Ascending aorta (tissue), 2 donors: Measurements from ENCODE around the gene MTR. TPM values are rescaled to one million over a fixed set of nuclear protein-coding genes. Genes with fewer than 3 reads are reported as not detected.

Experiments used
- DNase-seq, 2 donors: peaks; one replicate each; pipeline ENCODE4 v3.0.0-alpha.2; 2019; ENCODE audit warnings: low spot score in 2 of 2
- H3K27ac ChIP-seq, 2 donors: fragments of 200-600 bp; sonication (generic); one replicate each; pipeline ENCODE4 v1.5.1; 2016 to 2017; ENCODE audit warnings: mild to moderate bottlenecking in 1 of 2
- H3K27me3 ChIP-seq: fragments of 200-600 bp; sonication (generic); one replicate; pipeline ENCODE4 v1.5.1; 2017
- H3K36me3 ChIP-seq, 2 donors: fragments of 200-600 bp; sonication (generic); one replicate each; pipeline ENCODE4 v1.5.1; 2016
- H3K4me1 ChIP-seq, 2 donors: fragments of 200-600 bp; sonication (generic); one replicate each; pipeline ENCODE4 v1.5.1; 2016 to 2017; ENCODE audit warnings: mild to moderate bottlenecking in 1 of 2
- H3K4me3 ChIP-seq, 2 donors: fragments of 200-600 bp; sonication (generic); one replicate each; pipeline ENCODE4 v1.5.1; 2016 to 2017; ENCODE audit warnings: mild to moderate bottlenecking in 1 of 2
- H3K9me3 ChIP-seq, 2 donors: fragments of 200-600 bp; sonication (generic); one replicate each; pipeline ENCODE4 v1.5.1; 2016
- CTCF ChIP-seq, 3 experiments: fragments of 200-600 bp in 2 of 3; fragments of 450-650 bp in 1 of 3; sonication (generic) in 2 of 3; IDR thresholded peaks; one replicate each; pipeline ENCODE4 v1.5.1; 2016 to 2019; ENCODE audit warnings: antibody characterized with exemption in 3 of 3, mild to moderate bottlenecking in 1 of 3, moderate library complexity in 1 of 3
- intact Hi-C: fragments of 100-400 bp; cut with DNase I; formaldehyde crosslinking; loops from one replicate; pipeline ENCODE4 v1.15.1; 2023
- total RNA-seq: library from RNA; depleted of rRNA; stranded (reverse); fragments of >200 nt; gene quantifications from one replicate; pipeline ENCODE4 v1.1.0, GENCODE V29; 2016

MTR gene
- 36.1 TPM for total RNA-seq

GRCh38 chr1:236795035-236795756 is at the start of gene MTR:
Gene MTR, plus strand, starts transcription at chr1:236795292. Its CDS starts 412 bp downstream, at chr1:236795704.
- Histone ChIP-seq H3K27ac (peak within 1 kb of the TSS; percentile 92 to 97), H3K4me3 (peak within 1 kb of the TSS; percentile 89 to 96), H3K27me3 (no peaks in the 10 kb centered on the region), H3K36me3 (no peaks in the 10 kb centered on the region), H3K4me1 (peaks cover 0 to 25% of the 10 kb centered on the region in 2 donors), H3K9me3 (no peaks in the 10 kb centered on the region)
- TF ChIP-seq CTCF (IDR thresholded peaks at IDR 0.05), result no peak
- peak; percentile 95 to 99 for DNase-seq
- intact Hi-C loops, result loop anchor here (1.0 to 5.0 kb wide), 4 partner anchors 191 to 1293 kb away; partner anchors contain the start of genes B3GALNT2, ERO1B and HEATR1

- no peaks in the 10 kb centered on the region for H3K4me1 ChIP-seq
- no peak for DNase-seq
- TF ChIP-seq CTCF (IDR thresholded peaks at IDR 0.05), result no peak
- H3K27ac ChIP-seq, result no peak overlapping the region
- intact Hi-C loops, result no loop called here
- H3K27me3 ChIP-seq, result no peaks in the 10 kb centered on the region
- no peaks in the 10 kb centered on the region for H3K9me3 ChIP-seq
- H3K4me3 ChIP-seq, result no peak overlapping the region
- H3K36me3 ChIP-seq, result peaks cover 61 to 69% of the 10 kb centered on the region in 2 donors
These were observed 48.3 kb upstream of the MTR start for GRCh38 chr1:236746785-236747184.

- H3K9me3 ChIP-seq, result no peaks in the 10 kb centered on the region
- no peaks in the 10 kb centered on the region for H3K27me3 ChIP-seq
- no peak for TF ChIP-seq CTCF (IDR thresholded peaks at IDR 0.05)
- no peak overlapping the region for H3K4me3 ChIP-seq
- H3K36me3 ChIP-seq, result peaks cover 58 to 63% of the 10 kb centered on the region in 2 donors
- H3K4me1 ChIP-seq, result no peaks in the 10 kb centered on the region
- no peak overlapping the region for H3K27ac ChIP-seq
- no peak for DNase-seq
- intact Hi-C loops, result no loop called here
These were observed 47.6 kb upstream of the MTR start for GRCh38 chr1:236747311-236747985.

GRCh38 chr1:236748268-236748870 is 46.7 kb upstream of the MTR start:
- no peaks in the 10 kb centered on the region for H3K27me3 ChIP-seq
- TF ChIP-seq CTCF (IDR thresholded peaks at IDR 0.05), result no peak
- H3K9me3 ChIP-seq, result no peaks in the 10 kb centered on the region
- no peak overlapping the region for H3K27ac ChIP-seq
- peaks cover 50 to 54% of the 10 kb centered on the region in 2 donors for H3K36me3 ChIP-seq
- no peak for DNase-seq
- intact Hi-C loops, result no loop called here
- H3K4me1 ChIP-seq, result no peaks in the 10 kb centered on the region
- H3K4me3 ChIP-seq, result no peak overlapping the region

- DNase-seq, result no peak
- Histone ChIP-seq H3K9me3 (no peaks in the 10 kb centered on the region), H3K27me3 (no peaks in the 10 kb centered on the region), H3K4me3 (no peak overlapping the region), H3K4me1 (no peaks in the 10 kb centered on the region), H3K36me3 (peaks cover 45 to 53% of the 10 kb centered on the region in 2 donors), H3K27ac (no peak overlapping the region)
- TF ChIP-seq CTCF (IDR thresholded peaks at IDR 0.05), result no peak
- intact Hi-C loops, result no loop called here
These were observed 44.2 kb upstream of the MTR start for GRCh38 chr1:236750928-236751327.
